ENCODE results near the gene PTOV1. TPM values are rescaled to one million over a fixed set of nuclear protein-coding genes. Genes with fewer than 3 reads are reported as not detected.

PTOV1 gene
- total RNA-seq, 1 experiment from 2014 or later, result 296 TPM

DNA sequence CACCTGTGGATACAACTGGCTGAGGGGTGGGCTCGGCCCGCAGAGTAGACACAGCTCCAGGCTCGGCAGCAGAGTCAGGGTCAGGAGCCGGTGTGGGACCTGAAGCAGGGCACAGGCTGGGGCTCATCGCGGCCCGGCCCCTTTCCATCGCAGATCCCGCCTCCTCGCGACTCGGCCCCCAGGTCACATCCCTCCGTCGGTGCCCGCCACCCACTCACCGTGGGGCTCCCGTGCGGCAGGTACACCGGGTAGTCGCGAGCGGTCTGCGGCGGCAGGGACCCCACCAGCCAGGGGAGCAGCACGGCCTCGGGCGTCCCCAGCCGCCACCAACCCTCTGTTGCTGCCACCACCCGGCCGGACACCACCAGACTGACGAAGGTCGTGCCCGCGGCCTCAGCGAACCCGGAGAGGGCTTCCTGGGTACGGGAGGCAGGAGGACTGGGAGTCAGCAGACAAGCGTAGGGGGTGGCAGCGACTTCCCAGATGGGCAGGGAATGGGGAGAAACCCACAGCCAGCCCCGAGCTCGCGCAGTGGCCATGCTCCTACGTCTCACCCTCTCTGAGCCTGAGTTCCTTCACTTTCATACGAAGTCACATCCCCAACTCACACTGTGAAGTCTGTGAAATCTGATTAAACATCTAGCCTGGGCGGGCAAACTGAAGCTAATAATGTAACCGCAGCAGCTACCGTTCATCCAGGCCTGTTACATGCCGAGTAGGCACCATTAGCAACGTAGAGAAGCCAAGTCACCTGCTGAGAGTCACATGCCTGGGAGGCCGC, 41.6 kb upstream of the PTOV1 start (continued):
- TF ChIP-seq, protein P1, sequence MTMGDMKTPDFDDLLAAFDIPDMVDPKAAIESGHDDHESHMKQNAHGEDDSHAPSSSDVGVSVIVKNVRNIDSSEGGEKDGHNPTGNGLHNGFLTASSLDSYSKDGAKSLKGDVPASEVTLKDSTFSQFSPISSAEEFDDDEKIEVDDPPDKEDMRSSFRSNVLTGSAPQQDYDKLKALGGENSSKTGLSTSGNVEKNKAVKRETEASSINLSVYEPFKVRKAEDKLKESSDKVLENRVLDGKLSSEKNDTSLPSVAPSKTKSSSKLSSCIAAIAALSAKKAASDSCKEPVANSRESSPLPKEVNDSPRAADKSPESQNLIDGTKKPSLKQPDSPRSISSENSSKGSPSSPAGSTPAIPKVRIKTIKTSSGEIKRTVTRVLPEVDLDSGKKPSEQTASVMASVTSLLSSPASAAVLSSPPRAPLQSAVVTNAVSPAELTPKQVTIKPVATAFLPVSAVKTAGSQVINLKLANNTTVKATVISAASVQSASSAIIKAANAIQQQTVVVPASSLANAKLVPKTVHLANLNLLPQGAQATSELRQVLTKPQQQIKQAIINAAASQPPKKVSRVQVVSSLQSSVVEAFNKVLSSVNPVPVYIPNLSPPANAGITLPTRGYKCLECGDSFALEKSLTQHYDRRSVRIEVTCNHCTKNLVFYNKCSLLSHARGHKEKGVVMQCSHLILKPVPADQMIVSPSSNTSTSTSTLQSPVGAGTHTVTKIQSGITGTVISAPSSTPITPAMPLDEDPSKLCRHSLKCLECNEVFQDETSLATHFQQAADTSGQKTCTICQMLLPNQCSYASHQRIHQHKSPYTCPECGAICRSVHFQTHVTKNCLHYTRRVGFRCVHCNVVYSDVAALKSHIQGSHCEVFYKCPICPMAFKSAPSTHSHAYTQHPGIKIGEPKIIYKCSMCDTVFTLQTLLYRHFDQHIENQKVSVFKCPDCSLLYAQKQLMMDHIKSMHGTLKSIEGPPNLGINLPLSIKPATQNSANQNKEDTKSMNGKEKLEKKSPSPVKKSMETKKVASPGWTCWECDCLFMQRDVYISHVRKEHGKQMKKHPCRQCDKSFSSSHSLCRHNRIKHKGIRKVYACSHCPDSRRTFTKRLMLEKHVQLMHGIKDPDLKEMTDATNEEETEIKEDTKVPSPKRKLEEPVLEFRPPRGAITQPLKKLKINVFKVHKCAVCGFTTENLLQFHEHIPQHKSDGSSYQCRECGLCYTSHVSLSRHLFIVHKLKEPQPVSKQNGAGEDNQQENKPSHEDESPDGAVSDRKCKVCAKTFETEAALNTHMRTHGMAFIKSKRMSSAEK (CRISPR knock-in tag; IDR thresholded peaks at IDR 0.05; ENCODE audit: borderline replicate concordance), result no peak
- TF ChIP-seq TCF7 (CRISPR knock-in tag; IDR thresholded peaks at IDR 0.05; ENCODE audit: low read depth), result 0 out of 2 replicates have a peak, but pooled peaks have one; percentile 32
- TF ChIP-seq, protein P2, sequence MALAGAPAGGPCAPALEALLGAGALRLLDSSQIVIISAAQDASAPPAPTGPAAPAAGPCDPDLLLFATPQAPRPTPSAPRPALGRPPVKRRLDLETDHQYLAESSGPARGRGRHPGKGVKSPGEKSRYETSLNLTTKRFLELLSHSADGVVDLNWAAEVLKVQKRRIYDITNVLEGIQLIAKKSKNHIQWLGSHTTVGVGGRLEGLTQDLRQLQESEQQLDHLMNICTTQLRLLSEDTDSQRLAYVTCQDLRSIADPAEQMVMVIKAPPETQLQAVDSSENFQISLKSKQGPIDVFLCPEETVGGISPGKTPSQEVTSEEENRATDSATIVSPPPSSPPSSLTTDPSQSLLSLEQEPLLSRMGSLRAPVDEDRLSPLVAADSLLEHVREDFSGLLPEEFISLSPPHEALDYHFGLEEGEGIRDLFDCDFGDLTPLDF (CRISPR knock-in tag; IDR thresholded peaks at IDR 0.05), result no peak
- TF ChIP-seq SMAD3 (CRISPR knock-in tag; IDR thresholded peaks at IDR 0.05; ENCODE audit: borderline replicate concordance), result 0 out of 2 replicates have a peak, but pooled peaks have one; percentile 34
- no peak for TF ChIP-seq OVOL2 (CRISPR knock-in tag; IDR thresholded peaks at IDR 0.05; ENCODE audit: borderline replicate concordance)
- TF ChIP-seq, protein P3, sequence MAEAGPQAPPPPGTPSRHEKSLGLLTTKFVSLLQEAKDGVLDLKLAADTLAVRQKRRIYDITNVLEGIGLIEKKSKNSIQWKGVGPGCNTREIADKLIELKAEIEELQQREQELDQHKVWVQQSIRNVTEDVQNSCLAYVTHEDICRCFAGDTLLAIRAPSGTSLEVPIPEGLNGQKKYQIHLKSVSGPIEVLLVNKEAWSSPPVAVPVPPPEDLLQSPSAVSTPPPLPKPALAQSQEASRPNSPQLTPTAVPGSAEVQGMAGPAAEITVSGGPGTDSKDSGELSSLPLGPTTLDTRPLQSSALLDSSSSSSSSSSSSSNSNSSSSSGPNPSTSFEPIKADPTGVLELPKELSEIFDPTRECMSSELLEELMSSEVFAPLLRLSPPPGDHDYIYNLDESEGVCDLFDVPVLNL (CRISPR knock-in tag; IDR thresholded peaks at IDR 0.05; ENCODE audit: borderline replicate concordance, low read depth), result no peak
- TF ChIP-seq, protein P4, sequence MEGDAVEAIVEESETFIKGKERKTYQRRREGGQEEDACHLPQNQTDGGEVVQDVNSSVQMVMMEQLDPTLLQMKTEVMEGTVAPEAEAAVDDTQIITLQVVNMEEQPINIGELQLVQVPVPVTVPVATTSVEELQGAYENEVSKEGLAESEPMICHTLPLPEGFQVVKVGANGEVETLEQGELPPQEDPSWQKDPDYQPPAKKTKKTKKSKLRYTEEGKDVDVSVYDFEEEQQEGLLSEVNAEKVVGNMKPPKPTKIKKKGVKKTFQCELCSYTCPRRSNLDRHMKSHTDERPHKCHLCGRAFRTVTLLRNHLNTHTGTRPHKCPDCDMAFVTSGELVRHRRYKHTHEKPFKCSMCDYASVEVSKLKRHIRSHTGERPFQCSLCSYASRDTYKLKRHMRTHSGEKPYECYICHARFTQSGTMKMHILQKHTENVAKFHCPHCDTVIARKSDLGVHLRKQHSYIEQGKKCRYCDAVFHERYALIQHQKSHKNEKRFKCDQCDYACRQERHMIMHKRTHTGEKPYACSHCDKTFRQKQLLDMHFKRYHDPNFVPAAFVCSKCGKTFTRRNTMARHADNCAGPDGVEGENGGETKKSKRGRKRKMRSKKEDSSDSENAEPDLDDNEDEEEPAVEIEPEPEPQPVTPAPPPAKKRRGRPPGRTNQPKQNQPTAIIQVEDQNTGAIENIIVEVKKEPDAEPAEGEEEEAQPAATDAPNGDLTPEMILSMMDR (IDR thresholded peaks at IDR 0.05), result no peak
- TF ChIP-seq HMGA2 (CRISPR knock-in tag; IDR thresholded peaks at IDR 0.05), result no peak
- TF ChIP-seq, protein P5, sequence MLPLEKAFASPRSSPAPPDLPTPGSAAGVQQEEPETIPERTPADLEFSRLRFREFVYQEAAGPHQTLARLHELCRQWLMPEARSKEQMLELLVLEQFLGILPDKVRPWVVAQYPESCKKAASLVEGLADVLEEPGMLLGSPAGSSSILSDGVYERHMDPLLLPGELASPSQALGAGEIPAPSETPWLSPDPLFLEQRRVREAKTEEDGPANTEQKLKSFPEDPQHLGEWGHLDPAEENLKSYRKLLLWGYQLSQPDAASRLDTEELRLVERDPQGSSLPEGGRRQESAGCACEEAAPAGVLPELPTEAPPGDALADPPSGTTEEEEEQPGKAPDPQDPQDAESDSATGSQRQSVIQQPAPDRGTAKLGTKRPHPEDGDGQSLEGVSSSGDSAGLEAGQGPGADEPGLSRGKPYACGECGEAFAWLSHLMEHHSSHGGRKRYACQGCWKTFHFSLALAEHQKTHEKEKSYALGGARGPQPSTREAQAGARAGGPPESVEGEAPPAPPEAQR (CRISPR knock-in tag; IDR thresholded peaks at IDR 0.05), result no peak
- no peak for TF ChIP-seq ZNF121 (CRISPR knock-in tag; IDR thresholded peaks at IDR 0.05)
- TF ChIP-seq RELA (CRISPR knock-in tag; IDR thresholded peaks at IDR 0.05; ENCODE audit: borderline replicate concordance), result no peak
- TF ChIP-seq, protein P6, sequence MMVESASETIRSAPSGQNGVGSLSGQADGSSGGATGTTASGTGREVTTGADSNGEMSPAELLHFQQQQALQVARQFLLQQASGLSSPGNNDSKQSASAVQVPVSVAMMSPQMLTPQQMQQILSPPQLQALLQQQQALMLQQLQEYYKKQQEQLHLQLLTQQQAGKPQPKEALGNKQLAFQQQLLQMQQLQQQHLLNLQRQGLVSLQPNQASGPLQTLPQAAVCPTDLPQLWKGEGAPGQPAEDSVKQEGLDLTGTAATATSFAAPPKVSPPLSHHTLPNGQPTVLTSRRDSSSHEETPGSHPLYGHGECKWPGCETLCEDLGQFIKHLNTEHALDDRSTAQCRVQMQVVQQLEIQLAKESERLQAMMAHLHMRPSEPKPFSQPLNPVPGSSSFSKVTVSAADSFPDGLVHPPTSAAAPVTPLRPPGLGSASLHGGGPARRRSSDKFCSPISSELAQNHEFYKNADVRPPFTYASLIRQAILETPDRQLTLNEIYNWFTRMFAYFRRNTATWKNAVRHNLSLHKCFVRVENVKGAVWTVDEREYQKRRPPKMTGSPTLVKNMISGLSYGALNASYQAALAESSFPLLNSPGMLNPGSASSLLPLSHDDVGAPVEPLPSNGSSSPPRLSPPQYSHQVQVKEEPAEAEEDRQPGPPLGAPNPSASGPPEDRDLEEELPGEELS (CRISPR knock-in tag; IDR thresholded peaks at IDR 0.05), result peak; percentile 52
- TF ChIP-seq, protein P7, sequence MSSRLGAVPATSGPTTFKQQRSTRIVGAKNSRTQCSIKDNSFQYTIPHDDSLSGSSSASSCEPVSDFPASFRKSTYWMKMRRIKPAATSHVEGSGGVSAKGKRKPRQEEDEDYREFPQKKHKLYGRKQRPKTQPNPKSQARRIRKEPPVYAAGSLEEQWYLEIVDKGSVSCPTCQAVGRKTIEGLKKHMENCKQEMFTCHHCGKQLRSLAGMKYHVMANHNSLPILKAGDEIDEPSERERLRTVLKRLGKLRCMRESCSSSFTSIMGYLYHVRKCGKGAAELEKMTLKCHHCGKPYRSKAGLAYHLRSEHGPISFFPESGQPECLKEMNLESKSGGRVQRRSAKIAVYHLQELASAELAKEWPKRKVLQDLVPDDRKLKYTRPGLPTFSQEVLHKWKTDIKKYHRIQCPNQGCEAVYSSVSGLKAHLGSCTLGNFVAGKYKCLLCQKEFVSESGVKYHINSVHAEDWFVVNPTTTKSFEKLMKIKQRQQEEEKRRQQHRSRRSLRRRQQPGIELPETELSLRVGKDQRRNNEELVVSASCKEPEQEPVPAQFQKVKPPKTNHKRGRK (CRISPR knock-in tag; IDR thresholded peaks at IDR 0.05; ENCODE audit: borderline replicate concordance), result no peak
- TF ChIP-seq, protein P8, sequence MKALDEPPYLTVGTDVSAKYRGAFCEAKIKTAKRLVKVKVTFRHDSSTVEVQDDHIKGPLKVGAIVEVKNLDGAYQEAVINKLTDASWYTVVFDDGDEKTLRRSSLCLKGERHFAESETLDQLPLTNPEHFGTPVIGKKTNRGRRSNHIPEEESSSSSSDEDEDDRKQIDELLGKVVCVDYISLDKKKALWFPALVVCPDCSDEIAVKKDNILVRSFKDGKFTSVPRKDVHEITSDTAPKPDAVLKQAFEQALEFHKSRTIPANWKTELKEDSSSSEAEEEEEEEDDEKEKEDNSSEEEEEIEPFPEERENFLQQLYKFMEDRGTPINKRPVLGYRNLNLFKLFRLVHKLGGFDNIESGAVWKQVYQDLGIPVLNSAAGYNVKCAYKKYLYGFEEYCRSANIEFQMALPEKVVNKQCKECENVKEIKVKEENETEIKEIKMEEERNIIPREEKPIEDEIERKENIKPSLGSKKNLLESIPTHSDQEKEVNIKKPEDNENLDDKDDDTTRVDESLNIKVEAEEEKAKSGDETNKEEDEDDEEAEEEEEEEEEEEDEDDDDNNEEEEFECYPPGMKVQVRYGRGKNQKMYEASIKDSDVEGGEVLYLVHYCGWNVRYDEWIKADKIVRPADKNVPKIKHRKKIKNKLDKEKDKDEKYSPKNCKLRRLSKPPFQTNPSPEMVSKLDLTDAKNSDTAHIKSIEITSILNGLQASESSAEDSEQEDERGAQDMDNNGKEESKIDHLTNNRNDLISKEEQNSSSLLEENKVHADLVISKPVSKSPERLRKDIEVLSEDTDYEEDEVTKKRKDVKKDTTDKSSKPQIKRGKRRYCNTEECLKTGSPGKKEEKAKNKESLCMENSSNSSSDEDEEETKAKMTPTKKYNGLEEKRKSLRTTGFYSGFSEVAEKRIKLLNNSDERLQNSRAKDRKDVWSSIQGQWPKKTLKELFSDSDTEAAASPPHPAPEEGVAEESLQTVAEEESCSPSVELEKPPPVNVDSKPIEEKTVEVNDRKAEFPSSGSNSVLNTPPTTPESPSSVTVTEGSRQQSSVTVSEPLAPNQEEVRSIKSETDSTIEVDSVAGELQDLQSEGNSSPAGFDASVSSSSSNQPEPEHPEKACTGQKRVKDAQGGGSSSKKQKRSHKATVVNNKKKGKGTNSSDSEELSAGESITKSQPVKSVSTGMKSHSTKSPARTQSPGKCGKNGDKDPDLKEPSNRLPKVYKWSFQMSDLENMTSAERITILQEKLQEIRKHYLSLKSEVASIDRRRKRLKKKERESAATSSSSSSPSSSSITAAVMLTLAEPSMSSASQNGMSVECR (CRISPR knock-in tag; IDR thresholded peaks at IDR 0.05; ENCODE audit: borderline replicate concordance), result no peak
- peak; percentile 75; the same call in 1 of the 2 replicates for TF ChIP-seq ATF1 (CRISPR knock-in tag; IDR thresholded peaks at IDR 0.05)
- TF ChIP-seq ESRRA (CRISPR knock-in tag; IDR thresholded peaks at IDR 0.05; ENCODE audit: borderline replicate concordance), result no peak
- no peak for TF ChIP-seq ETV6 (CRISPR knock-in tag; IDR thresholded peaks at IDR 0.05)
- TF ChIP-seq FOXJ3 (CRISPR knock-in tag; IDR thresholded peaks at IDR 0.05; ENCODE audit: borderline replicate concordance), result no peak
- peak; percentile 42; the same call in 1 of the 2 replicates for TF ChIP-seq TP53 (CRISPR knock-in tag; IDR thresholded peaks at IDR 0.05)

All from WTC11 (cell line).